Esophagus mucosa (tissue), 1 donor: ENCODE measurements around the gene FES. TPM values are rescaled to one million over a fixed set of nuclear protein-coding genes. Genes with fewer than 3 reads are reported as not detected.
"Not testable (repeated sequence)": the region's sequence is repeated elsewhere in the genome, so short reads cannot be mapped to it uniquely, and the experiment has no call there.

Experiments
- ATAC-seq: fragments of 200-7000 bp; cut with Tn5 transposase; one replicate; pipeline ENCODE4 v1.9.1; 2020
- total RNA-seq: library from RNA; stranded (reverse); gene quantifications from one replicate; pipeline ENCODE4 v1.2.4, GENCODE V29; 2023
- donor health status: DM: yes; HTN: yes; CAD: no.

FES gene
- total RNA-seq, result 3.8 TPM

GRCh38 chr15:90883976-90884718 lies at the start of gene FES:
Gene FES, plus strand, starts transcription at chr15:90884504. Its CDS starts 542 bp downstream, at chr15:90885046.
- ATAC-seq, result peak; percentile 42

DNA sequence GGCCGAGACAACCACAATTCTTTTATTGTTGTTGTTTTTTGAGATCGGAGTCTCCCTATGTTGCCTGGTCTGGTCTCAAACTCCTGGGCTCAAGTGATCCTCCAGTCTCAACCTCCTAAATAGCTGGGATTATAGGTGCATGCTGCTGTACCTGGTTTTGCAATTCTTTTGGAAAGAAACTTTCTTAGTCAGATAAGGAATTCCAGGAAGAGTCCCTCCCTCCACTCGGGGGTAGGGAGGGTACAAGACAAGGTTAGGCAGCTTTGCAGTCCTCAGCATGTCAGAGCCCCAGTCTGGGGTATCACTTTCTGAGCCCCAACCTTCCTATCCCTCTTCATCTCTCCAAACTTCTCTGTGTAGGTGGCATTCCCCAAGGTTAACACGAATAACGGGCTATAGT lies 49.7 kb upstream of the FES start:
- no peak for ATAC-seq

- no peak for ATAC-seq
These were observed 47.9 kb upstream of the FES start for GRCh38 chr15:90836296-90836871.

DNA sequence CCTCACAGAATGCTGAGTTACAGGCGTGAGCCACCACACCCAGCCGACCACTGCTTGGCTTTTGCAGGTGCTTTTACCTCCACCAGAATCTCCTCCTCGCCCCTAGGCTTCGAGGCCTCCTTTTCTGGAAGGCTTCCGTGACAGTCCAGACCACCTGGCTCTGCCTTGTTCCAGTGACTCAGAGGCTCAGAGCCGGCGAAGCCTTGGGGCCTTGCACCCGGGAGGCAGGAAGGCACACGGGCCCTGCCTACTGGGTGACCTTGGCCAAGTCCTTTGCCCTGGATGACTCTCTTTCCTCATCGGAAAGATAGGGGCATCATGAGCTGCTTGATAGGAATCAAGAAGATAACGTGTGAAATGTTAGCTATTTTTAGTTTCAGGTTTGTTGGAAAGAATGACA lies 47.2 kb upstream of the FES start:
- ATAC-seq, result no peak

- ATAC-seq, result peak; percentile 3
These were observed 46.2 kb upstream of the FES start for GRCh38 chr15:90838139-90838538.

DNA sequence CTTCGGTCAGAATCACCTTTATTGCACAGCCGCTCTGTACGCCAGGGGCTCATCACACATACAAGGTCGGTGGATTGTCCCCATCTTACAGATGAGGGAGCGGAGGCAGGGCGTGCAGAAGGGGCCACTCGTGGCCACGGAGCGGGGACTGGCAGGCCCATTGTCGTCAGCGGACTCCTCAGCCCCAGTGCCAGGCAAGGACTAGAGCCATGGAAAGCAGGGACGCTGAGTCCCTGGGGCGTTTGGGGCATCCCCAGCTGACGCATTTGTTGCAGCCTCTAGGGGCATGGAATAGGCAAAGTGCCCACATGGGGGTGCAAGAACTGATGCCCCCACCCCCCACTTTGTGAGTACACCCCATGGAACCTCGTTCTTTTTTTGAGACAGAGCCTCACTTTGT lies 45.8 kb upstream of the FES start:
- no peak for ATAC-seq

- ATAC-seq, result peak; percentile 89
These were observed 44.9 kb upstream of the FES start for GRCh38 chr15:90839187-90840071.

DNA sequence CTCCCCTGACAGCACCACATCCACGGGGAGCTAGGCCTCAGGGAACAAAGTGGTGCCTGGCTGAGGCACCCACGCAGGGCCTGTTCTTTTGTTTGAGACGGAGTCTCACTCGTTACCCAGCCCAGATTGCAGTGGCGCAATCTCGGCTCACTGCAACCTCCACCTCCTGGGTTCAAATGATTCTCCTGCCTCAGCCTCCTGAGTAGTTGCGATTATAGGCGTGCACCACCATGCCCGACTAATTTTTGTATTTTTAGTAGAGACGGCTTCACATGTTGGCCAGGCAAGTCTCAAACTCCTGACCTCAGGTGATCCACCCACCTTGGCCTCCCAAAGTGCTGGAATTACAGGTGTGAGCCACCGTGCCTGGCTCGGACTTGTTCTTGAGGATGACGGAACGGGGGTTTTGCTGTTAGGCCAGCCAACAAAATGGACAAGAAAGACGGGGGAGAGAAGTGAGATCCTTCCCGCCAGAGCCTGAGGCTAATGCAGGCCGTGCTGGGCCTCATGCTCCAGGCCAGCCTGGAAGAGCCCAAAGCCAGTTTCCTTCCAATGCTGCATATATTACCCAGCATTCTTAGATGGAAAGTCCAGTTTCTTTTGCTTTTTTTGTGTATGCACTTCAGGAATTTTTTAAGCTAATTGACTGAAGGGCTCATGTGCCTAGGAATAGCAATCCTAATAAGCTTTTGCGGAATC lies 44.0 kb upstream of the FES start:
- ATAC-seq, result no peak

DNA sequence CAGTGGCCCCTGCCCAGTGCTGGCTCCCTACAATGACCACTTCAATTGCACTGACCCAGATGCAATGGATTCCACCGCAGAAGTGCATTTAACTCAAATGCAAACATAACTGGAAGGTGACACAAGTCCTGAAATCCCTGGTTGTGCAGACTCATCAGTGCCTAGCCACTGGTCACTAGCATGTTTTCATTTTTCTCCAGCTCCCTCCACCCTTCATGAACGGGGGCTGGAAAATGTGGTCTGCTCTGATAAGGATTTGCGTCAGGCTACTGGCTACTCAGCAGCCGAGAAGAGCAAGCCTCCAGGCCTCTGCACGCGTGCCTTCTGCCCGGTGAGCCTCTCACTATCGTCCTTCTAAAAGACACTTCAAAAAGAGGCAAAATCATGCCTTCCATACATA lies 43.4 kb upstream of the FES start:
- ATAC-seq, result no peak

DNA sequence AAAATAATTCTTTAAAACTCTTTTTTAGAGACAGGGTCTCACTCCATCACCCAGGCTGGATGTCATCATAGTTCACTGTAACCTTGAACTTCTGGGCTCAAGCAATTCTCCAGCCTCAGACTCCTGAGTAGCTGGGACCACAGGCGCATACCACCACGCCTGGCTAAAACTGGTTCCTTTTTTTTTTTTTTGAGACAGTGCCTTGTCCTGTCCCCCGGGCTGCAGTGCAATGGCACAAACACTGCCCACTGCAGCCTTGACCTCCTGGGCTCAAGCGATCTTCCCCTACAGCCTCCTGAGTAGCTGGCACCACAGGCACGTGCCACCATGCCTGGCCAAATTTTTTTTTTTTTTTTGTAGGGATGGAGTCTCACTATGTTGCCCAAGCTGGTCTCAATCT lies 39.6 kb upstream of the FES start:
- ATAC-seq, result no peak

GRCh38 chr15:90845201-90845949 lies 38.9 kb upstream of the FES start:
- ATAC-seq, result peak; percentile 70

- not testable (repeated sequence) for ATAC-seq
These were observed 34.9 kb upstream of the FES start for GRCh38 chr15:90849424-90849823.

- peak; percentile 18 for ATAC-seq
These were observed 33.2 kb upstream of the FES start for GRCh38 chr15:90851114-90851513.

DNA sequence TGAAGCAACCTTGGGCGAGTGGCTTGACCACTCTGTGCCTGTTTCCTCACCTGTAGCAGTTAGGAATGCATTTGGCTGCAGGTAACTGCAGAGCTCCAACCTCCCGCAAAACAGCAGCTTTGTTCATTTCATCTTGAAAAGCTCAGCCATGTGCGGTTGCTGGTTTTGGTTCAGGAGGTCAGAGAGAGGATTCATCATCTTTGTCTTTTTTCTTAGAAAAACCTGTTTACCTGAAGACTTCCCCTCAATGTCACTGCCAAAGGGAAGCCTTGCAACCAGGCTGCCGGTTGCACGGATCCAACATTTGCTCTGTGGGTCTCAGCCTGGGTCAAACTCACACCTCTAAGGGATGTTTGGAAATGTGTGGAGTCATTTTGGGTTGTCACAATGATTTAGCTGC lies 32.4 kb upstream of the FES start:
- no peak for ATAC-seq

GRCh38 chr15:90855139-90855538 lies 29.2 kb upstream of the FES start:
- ATAC-seq, result no peak

- no peak for ATAC-seq
These were observed 27.0 kb upstream of the FES start for GRCh38 chr15:90857337-90857736.

GRCh38 chr15:90857883-90858443 lies 26.3 kb upstream of the FES start:
- ATAC-seq, result no peak

DNA sequence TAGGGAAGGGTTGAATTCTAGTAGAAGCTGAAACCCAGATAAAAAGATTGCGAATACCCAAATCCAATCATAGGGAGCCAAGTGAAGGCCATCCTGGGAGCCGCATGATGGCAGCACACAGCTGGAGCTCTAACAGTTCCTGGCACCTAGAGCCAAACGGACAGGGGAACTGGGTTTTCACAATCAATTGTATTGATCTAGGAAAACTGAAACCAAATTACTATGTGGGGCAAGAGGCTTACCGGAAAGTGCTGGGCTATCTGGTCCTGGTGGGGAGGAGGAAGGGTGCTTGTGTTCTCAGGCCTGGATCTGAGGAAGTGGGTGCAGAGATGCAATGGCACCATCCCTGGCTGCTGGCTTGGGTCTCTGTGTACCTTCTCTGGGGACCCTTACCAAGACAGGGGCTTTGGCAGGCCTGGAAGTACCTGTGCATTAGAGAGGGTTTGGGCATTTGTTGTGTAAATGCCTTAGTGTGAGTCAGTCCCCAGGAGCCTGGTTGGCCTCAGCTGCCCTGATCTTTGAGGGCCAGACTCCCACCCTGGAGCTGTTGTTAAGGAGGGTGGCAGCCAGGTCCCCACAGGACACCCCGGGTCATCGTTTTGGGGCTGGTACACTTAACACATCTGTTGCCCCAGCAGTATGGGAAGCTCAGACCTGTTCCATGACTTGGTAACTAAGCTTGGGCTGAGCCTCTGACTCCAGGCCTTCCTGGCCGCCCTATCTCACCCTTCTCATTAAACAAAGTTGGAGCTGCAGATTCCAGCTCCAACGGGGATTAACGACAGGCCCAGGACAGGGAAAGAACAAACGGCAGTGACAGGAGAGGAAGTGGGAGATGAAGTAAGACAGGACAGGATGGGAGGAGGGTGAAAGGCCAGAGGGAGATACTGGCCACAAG lies 24.8 kb upstream of the FES start:
- no peak for ATAC-seq

DNA sequence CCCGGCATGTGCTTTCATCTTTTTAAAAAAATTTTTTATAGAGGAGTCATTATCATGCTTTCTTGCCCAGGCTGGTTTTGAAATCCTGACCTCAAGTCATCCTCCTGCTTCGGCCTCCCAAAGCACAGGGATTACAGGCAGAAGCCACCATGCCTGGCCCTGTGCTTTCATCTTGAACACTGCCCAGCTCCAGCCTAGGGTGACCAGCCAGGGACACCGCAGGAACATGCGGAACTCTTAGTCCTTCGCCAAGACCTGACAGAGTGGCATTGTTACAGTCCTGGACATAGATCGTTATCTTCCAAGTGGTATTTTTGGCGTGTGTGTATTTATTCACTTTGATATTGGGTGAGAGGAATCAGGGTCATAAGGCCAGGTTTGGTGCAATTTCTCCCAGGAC lies 23.9 kb upstream of the FES start:
- ATAC-seq, result no peak

- peak; percentile 67 for ATAC-seq
These were observed 23.2 kb upstream of the FES start for GRCh38 chr15:90860942-90861675.
